Naive thymus-derived CD4-positive, alpha-beta T cell (primary cell): ENCODE results near the gene FAM177B. TPM values are rescaled to one million over a fixed set of nuclear protein-coding genes. Genes with fewer than 3 reads are reported as not detected.

Source experiments
- ATAC-seq: fragments of 150-1000 bp; cut with Tn5 transposase; 2 replicates; pipeline ENCODE4 v1.10.0; 2021; ENCODE audit warnings: mild to moderate bottlenecking, moderate library complexity
- CTCF ChIA-PET: fragments of 350-600 bp; sonication (Branson Sonifier 250); formaldehyde crosslinking; loops from one replicate; lab custom pipeline; 2021; ENCODE audit warnings: antibody characterized with exemption; lab: Charles Lee
- POLR2A ChIA-PET: fragments of 350-600 bp; sonication (Branson Sonifier 250); formaldehyde crosslinking; loops from one replicate; lab custom pipeline; 2021; ENCODE audit warnings: antibody characterized with exemption, inconsistent platforms; lab: Charles Lee
- DNase-seq, 9 donors: peaks; one replicate each; pipeline versions ENCODE4 v3.0.0 to v3.0.0-alpha.2; 2020 to 2022; ENCODE audit warnings: mixed read lengths in 1 of 9
- H3K27ac ChIP-seq: one replicate; pipeline ENCODE4 v1.7.0; 2013; ENCODE audit warnings: mild to moderate bottlenecking, low read depth, low read length, moderate library complexity
- H3K27me3 ChIP-seq, 2 donors: one replicate each; pipeline ENCODE4 v1.7.0; 2013; ENCODE audit warnings: low read length in 2 of 2, mild to moderate bottlenecking in 2 of 2, moderate library complexity in 2 of 2; ENCODE audit not compliant: control insufficient read depth in 2 of 2, insufficient read depth in 2 of 2
- H3K36me3 ChIP-seq, 3 experiments: 1 replicate in 2 of 3; 2 replicates in 1 of 3; pipeline ENCODE4 v1.7.0; 2013; ENCODE audit warnings: low read length in 3 of 3, mild to moderate bottlenecking in 3 of 3, moderate library complexity in 1 of 3; ENCODE audit not compliant: insufficient read depth in 3 of 3, control insufficient read depth in 2 of 3
- H3K4me1 ChIP-seq, 2 donors: one replicate each; pipeline ENCODE4 v1.7.0; 2013; ENCODE audit warnings: low read length in 2 of 2, mild to moderate bottlenecking in 2 of 2, moderate library complexity in 1 of 2; ENCODE audit not compliant: control insufficient read depth in 2 of 2, insufficient read depth in 2 of 2
- H3K4me3 ChIP-seq: 2 replicates; pipeline ENCODE4 v1.7.0; 2013; ENCODE audit warnings: mild to moderate bottlenecking, low read length
- H3K9me3 ChIP-seq, 3 experiments: 1 replicate in 2 of 3; 2 replicates in 1 of 3; pipeline ENCODE4 v1.7.0; 2013; ENCODE audit warnings: low read length in 3 of 3; ENCODE audit not compliant: control insufficient read depth in 2 of 3
- H3K27ac Mint-ChIP-seq, 9 donors: one replicate each; pipeline ENCODE4 v1.8.0; 2020 to 2022; ENCODE audit warnings: mixed read lengths in 9 of 9, mild to moderate bottlenecking in 8 of 9, moderate library complexity in 5 of 9, inconsistent platforms in 2 of 9
- H3K27me3 Mint-ChIP-seq, 5 donors: one replicate each; pipeline ENCODE4 v1.8.0; 2021 to 2022; ENCODE audit warnings: mixed read lengths in 5 of 5, mild to moderate bottlenecking in 1 of 5
- H3K36me3 Mint-ChIP-seq, 5 donors: one replicate each; pipeline ENCODE4 v1.8.0; 2020 to 2022; ENCODE audit warnings: mixed read lengths in 5 of 5, mild to moderate bottlenecking in 3 of 5, inconsistent platforms in 1 of 5
- H3K4me1 Mint-ChIP-seq, 7 donors: one replicate each; pipeline ENCODE4 v1.8.0; 2020 to 2022; ENCODE audit warnings: mixed read lengths in 7 of 7, mild to moderate bottlenecking in 3 of 7, inconsistent platforms in 1 of 7
- H3K4me3 Mint-ChIP-seq, 10 donors: one replicate each; pipeline ENCODE4 v1.8.0; 2020 to 2022; ENCODE audit warnings: mild to moderate bottlenecking in 10 of 10, mixed read lengths in 10 of 10, moderate library complexity in 6 of 10, inconsistent platforms in 2 of 10
- H3K9me3 Mint-ChIP-seq, 11 donors: one replicate each; pipeline ENCODE4 v1.8.0; 2020 to 2022; ENCODE audit warnings: mixed read lengths in 11 of 11, mild to moderate bottlenecking in 4 of 11, inconsistent platforms in 1 of 11, moderate library complexity in 1 of 11
- intact Hi-C, 2 donors: fragments of 100-400 bp; cut with micrococcal nuclease; formaldehyde crosslinking; loops; one replicate each; pipeline ENCODE4 v1.15.1; 2023
- polyA plus RNA-seq, 2 donors: library from polyadenylated mRNA; unstranded; fragments of 300-500 nt; fragmentation: Illumina TruSeq; gene quantifications; one replicate each; pipeline ENCODE4 v1.2.3, GENCODE V29; 2021
- total RNA-seq, 6 experiments: library from RNA in 5 of 6; stranded (reverse) in 5 of 6; gene quantifications; 1 replicate in 5 of 6; 2 replicates in 1 of 6; pipeline ENCODE4 v1.2.3 and lab custom pipeline; 2021 to 2026

Gene FAM177B
- total and polyA plus RNA-seq, 7 experiments from 2014 or later = not detected

DNA sequence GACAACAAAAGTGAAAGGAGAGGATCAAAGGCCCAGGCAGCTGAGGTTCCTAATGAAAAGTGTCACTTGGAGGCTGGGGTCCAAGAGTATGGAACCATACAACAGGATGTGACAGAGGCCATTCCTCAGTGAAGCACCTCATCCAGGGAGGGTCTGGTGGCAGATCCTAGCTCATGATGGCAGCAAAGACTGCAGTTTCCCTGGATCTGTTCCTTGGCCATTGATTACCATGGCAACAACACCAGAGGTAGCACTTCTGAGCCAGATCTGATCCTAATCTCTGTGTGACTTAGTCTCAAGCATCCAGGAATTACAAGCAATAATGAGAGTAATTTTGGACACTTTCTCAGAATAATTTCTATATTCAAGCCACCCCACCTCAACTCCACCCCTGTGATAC is 12.9 kb downstream of the FAM177B start:
- Mint-ChIP-seq H3K9me3 (no peaks in the 10 kb centered on the region), H3K27me3 (peaks cover 0 to 21% (median 0%) of the 10 kb centered on the region in 5 donors), H3K27ac (no peak overlapping the region), H3K4me3 (no peak overlapping the region), H3K36me3 (no peaks in the 10 kb centered on the region), H3K4me1 (no peaks in the 10 kb centered on the region)
- no peaks in the 10 kb centered on the region for H3K4me1 ChIP-seq
- DNase-seq (no peak), ATAC-seq (no peak)
- no peak overlapping the region for H3K4me3 ChIP-seq
- H3K27me3 ChIP-seq = no peaks in the 10 kb centered on the region
- ChIA-PET POLR2A (no interaction called here), CTCF (interaction anchor here (0.6 kb wide), 1 partner anchor 315 kb away, joined by 4 read pairs; no protein-coding TSS in a partner anchor)
- intact Hi-C loops = no loop called here
- no peaks in the 10 kb centered on the region for H3K36me3 ChIP-seq
- H3K9me3 ChIP-seq = no peaks in the 10 kb centered on the region
- H3K27ac ChIP-seq = no peak overlapping the region

DNA sequence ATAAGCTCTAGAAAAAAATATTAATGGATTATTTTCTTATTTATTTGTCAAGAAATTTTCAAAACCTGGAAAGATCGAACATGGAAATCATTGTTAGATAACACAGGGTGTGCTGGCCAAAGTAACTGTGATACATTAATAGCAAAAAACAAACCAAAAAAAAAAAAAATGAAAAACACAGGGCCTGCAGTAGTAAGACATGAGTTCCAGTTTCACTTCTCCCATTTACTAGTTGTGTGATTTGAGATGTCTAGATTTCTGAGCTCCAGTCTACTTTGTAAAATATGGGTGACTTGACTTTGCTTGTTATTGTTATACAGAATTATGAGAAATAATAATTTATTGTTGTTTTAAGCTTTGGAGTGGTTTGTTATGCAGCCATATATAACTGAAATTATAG is 13.6 kb downstream of the FAM177B start:
- Histone ChIP-seq H3K27ac (no peak overlapping the region), H3K4me1 (no peaks in the 10 kb centered on the region), H3K27me3 (no peaks in the 10 kb centered on the region), H3K4me3 (no peak overlapping the region), H3K9me3 (no peaks in the 10 kb centered on the region), H3K36me3 (no peaks in the 10 kb centered on the region)
- Mint-ChIP-seq H3K4me3 (no peak overlapping the region), H3K9me3 (no peaks in the 10 kb centered on the region), H3K4me1 (no peaks in the 10 kb centered on the region), H3K27ac (no peak overlapping the region), H3K36me3 (no peaks in the 10 kb centered on the region), H3K27me3 (peaks cover 0 to 23% (median 0%) of the 10 kb centered on the region in 5 donors)
- no peak for ATAC-seq
- DNase-seq = no peak
- CTCF ChIA-PET = no interaction called here
- intact Hi-C loops = no loop called here
- POLR2A ChIA-PET = no interaction called here

DNA sequence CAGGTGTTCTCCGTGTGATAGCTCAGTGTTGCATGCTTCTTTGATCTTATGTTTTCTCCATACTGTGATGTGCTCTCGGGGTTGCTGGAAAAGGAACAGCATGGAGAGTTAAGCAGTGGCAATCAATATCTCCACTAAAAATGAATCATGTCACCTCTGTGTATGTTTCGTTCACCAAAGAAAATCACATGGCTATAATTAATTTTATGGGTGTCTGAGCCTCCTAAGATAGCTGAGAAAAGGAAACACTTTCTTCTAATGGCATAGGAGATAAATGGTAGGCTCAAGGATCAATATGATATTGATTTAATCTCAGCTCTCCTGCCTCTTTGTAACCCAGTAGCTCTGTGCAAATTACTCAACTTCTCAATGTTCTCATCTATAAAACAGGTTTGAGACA is 14.3 kb downstream of the FAM177B start:
- DNase-seq = no peak
- Histone ChIP-seq H3K27ac (no peak overlapping the region), H3K4me1 (no peaks in the 10 kb centered on the region), H3K27me3 (no peaks in the 10 kb centered on the region), H3K36me3 (no peaks in the 10 kb centered on the region), H3K9me3 (no peaks in the 10 kb centered on the region), H3K4me3 (no peak overlapping the region)
- intact Hi-C loops = no loop called here
- no peak overlapping the region for H3K27ac Mint-ChIP-seq
- no peak overlapping the region for H3K4me3 Mint-ChIP-seq
- no peaks in the 10 kb centered on the region for H3K36me3 Mint-ChIP-seq
- no peaks in the 10 kb centered on the region for H3K9me3 Mint-ChIP-seq
- ATAC-seq = no peak
- no peaks in the 10 kb centered on the region for H3K4me1 Mint-ChIP-seq
- CTCF ChIA-PET = no interaction called here
- H3K27me3 Mint-ChIP-seq = peaks cover 0 to 19% (median 1%) of the 10 kb centered on the region in 5 donors
- POLR2A ChIA-PET = no interaction called here

DNA sequence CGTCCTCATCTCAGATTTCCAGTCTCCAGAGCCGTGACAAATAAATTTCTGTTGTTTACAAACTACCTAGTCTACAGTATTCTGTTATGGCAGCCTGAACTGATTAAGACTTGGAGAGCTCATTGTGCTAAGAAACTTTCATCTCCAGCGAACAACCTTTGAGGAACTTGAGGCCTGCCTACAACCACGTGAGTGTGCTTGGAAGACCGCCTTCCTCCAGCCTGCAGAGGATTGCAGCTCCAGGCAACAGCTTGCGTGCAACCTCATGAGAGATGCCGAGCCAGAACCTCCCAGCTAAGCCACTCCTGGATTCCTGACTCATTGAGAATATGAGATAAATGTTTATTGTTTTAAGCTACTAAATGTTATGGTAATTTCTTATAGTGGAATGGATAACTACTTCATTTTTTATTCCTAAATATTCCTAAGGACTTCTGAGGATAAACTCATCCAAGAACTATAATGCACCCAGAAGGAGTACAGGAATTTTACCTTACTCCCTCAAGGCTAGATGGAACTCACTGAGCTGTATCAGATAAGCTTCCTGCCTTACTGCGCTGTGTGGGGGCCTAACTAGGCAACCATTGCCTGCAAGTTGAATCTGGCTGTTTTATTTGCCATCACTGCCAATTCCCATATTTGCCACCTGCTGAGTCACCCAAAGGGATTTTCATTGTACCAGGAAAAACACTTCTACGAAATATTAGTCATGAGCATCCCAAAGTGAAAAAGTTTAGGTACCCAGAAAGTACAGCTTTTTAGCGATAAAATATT is 17.6 kb downstream of the FAM177B start:
- no peaks in the 10 kb centered on the region for H3K36me3 ChIP-seq
- no peak overlapping the region for H3K27ac ChIP-seq
- no peak overlapping the region for H3K4me3 ChIP-seq
- H3K36me3 Mint-ChIP-seq = no peaks in the 10 kb centered on the region
- peaks cover 0 to 10% (median 3%) of the 10 kb centered on the region in 5 donors for H3K27me3 Mint-ChIP-seq
- ChIA-PET CTCF (no interaction called here), POLR2A (no interaction called here)
- DNase-seq (no peak), ATAC-seq (peak; percentile 37)
- no peaks in the 10 kb centered on the region for H3K27me3 ChIP-seq
- H3K4me1 Mint-ChIP-seq = no peaks in the 10 kb centered on the region
- H3K9me3 ChIP-seq = no peaks in the 10 kb centered on the region
- no peaks in the 10 kb centered on the region for H3K9me3 Mint-ChIP-seq
- no peak overlapping the region for H3K4me3 Mint-ChIP-seq
- intact Hi-C loops = no loop called here
- H3K27ac Mint-ChIP-seq = no peak overlapping the region
- no peaks in the 10 kb centered on the region for H3K4me1 ChIP-seq

DNA sequence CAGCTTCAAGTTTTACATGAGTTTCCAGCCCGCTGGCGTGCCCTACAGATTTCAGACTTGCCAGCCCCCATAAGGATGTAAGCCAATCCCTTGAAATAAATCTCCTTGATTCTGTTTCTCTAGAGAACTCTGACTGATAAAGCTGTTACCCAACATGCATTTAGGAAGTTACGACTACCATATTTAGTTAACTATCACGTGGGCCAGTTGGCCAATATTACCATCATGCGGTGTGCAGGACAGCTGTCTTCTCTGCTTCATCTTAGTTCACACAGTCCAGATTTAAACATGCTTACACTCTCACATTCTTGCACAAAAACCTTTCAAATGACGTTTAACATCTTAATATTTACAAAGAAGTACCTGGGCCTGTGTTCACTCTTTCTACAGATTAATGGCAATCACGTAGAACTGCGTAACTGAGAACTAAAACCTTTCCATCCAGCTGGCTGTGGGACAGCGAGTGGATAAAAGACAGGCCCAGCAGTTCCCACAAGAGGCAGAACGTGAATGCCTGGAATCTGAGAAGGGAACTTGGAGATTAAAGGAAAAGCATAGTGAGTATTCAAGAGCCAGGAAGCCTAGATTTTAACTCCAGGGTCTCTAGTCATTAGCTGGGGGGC is 20.8 kb downstream of the FAM177B start:
- ChIA-PET CTCF (interaction anchor here (1.0 kb wide), 1 partner anchor 365 kb away, joined by 3 read pairs; no protein-coding TSS in a partner anchor), POLR2A (no interaction called here)
- no peak overlapping the region for H3K27ac Mint-ChIP-seq
- Histone ChIP-seq H3K27me3 (no peaks in the 10 kb centered on the region), H3K36me3 (no peaks in the 10 kb centered on the region), H3K4me3 (no peak overlapping the region), H3K4me1 (no peaks in the 10 kb centered on the region), H3K9me3 (no peaks in the 10 kb centered on the region), H3K27ac (no peak overlapping the region)
- ATAC-seq (no peak), DNase-seq (no peak)
- no peaks in the 10 kb centered on the region for H3K4me1 Mint-ChIP-seq
- H3K27me3 Mint-ChIP-seq = peaks cover 4 to 15% (median 13%) of the 10 kb centered on the region in 5 donors
- H3K4me3 Mint-ChIP-seq = no peak overlapping the region
- H3K36me3 Mint-ChIP-seq = no peaks in the 10 kb centered on the region
- intact Hi-C loops = no loop called here
- peaks cover 0 to 5% (median 2%) of the 10 kb centered on the region in 11 donors for H3K9me3 Mint-ChIP-seq

DNA sequence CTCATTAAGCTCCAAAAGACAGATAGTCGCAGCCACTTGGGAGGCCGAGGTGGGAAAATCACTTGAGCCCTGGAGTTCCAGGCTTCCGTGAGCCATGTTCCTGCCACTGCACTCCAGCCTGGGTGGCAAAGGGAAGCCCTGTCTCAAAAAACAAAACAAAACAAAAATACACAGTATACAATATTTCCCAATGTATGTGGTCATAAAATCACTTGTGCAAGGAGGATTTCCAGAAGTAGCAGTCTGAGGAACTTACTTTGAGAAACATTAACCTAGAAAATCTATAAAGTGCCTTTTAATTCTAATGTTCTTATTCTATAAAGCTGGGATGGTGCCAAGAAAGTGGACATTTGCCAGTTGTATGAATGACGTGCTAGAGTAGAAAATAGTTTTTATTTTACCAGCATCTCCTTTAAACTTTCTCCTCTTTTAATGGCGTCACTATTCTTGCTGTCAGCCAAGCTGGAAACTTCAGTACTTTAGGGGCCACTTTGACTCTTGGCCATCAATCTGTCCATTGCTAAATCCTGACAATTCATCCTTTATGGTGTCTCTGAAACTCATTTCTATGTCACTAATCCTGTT is 22.5 kb downstream of the FAM177B start:
- Mint-ChIP-seq H3K27ac (no peak overlapping the region), H3K9me3 (peaks cover 2 to 7% (median 4%) of the 10 kb centered on the region in 11 donors), H3K4me1 (no peaks in the 10 kb centered on the region), H3K4me3 (no peak overlapping the region), H3K36me3 (peaks cover 0 to 3% (median 0%) of the 10 kb centered on the region in 5 donors), H3K27me3 (peaks cover 7 to 18% (median 15%) of the 10 kb centered on the region in 5 donors)
- H3K27ac ChIP-seq = no peak overlapping the region
- no peaks in the 10 kb centered on the region for H3K27me3 ChIP-seq
- ChIA-PET POLR2A (no interaction called here), CTCF (no interaction called here)
- ATAC-seq (no peak), DNase-seq (no peak)
- H3K36me3 ChIP-seq = no peaks in the 10 kb centered on the region
- H3K9me3 ChIP-seq = no peaks in the 10 kb centered on the region
- no peak overlapping the region for H3K4me3 ChIP-seq
- intact Hi-C loops = no loop called here
- no peaks in the 10 kb centered on the region for H3K4me1 ChIP-seq
